Stimulated activated memory B cell treated with anti-CD40 and anti-IgM and Interleukin-4, amounts not matched to agents 10 μg/mL and 1 μg/mL and 100 μg/mL, for 72 hours (primary cell): ENCODE measurements around the gene STK24.

Source experiments
- ATAC-seq: fragments of 150-1000 bp; cut with Tn5 transposase; 2 replicates; pipeline ENCODE4 v1.10.0; 2021
- H3K27ac Mint-ChIP-seq: one replicate; pipeline ENCODE4 v1.8.0; 2022; ENCODE audit warnings: mild to moderate bottlenecking, mixed read lengths
- H3K27me3 Mint-ChIP-seq: one replicate; pipeline ENCODE4 v1.8.0; 2022; ENCODE audit warnings: mixed read lengths
- H3K36me3 Mint-ChIP-seq: one replicate; pipeline ENCODE4 v1.8.0; 2022; ENCODE audit warnings: mixed read lengths
- H3K4me1 Mint-ChIP-seq: one replicate; pipeline ENCODE4 v1.8.0; 2022; ENCODE audit warnings: mixed read lengths
- H3K4me3 Mint-ChIP-seq: one replicate; pipeline ENCODE4 v1.8.0; 2022; ENCODE audit warnings: mild to moderate bottlenecking, moderate library complexity, mixed read lengths
- H3K9me3 Mint-ChIP-seq: one replicate; pipeline ENCODE4 v1.8.0; 2022; ENCODE audit warnings: mixed read lengths

The STK24 gene

DNA sequence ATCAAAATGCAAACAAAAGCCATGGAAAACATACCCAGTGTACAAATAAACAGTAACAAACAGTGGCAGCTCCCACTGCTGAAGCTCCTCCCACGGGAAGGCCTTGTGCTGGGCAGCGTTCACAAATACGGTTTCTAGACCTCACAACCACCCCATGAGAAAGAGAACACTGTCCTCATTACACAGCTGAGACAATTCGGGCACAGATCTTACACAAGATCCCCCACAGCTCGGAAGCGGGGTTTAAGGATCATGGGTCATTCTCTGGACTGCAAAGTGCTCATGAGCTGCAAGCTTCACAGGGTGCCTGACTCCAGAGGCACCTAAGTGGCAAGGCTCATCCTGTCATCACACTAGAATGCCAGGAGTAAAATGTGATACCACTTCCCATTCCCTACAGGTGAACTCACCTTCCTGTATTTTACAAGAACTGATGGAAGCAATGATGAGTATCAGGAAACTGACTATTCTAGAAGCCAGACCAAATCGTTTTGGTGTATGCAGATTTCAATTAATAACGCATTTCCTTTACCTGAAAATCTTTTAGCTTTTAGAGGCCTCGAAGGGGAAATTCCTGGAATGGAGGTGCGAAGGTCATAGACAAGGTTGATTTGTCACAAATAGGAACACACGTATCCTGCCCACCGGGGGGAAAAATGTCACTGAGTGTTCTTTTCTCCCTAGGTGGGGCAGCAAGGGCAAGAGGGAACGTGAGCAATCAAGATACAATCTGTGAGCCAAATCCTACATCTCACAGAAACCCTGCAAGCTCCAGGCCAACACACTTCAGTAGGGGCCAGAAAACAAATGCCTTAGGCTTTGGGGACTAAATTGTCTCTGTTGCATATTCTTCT, 41.2 kb downstream of the STK24 start:
- H3K4me3 Mint-ChIP-seq = no peak overlapping the region
- no peaks in the 10 kb centered on the region for H3K27me3 Mint-ChIP-seq
- no peaks in the 10 kb centered on the region for H3K9me3 Mint-ChIP-seq
- H3K36me3 Mint-ChIP-seq = peaks cover 33% of the 10 kb centered on the region
- peak overlapping the region; percentile 73 for H3K27ac Mint-ChIP-seq
- H3K4me1 Mint-ChIP-seq = peaks cover 96% of the 10 kb centered on the region
- no peak for ATAC-seq

DNA sequence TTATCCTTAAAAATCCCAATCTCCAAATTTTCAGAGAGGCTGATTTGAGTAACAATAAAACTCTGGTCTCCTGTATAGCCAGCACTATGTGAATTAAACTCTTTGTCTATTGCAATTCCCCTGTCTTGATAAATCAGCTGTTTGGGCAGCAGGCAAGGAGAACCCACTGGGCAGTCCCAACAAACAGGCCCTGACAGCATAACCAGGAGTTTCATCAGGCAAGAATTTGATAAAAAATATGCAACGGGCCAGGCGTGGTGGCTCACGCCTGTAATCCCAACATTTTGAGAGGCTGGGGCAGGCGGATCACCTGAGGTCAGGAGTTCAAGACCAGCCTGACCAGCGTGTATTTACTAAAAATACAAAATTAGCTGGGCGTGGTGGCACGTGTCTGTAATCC, 42.1 kb downstream of the STK24 start:
- H3K9me3 Mint-ChIP-seq = no peaks in the 10 kb centered on the region
- H3K27ac Mint-ChIP-seq = peak overlapping the region; percentile 59
- ATAC-seq = no peak
- peaks cover 97% of the 10 kb centered on the region for H3K4me1 Mint-ChIP-seq
- no peak overlapping the region for H3K4me3 Mint-ChIP-seq
- H3K36me3 Mint-ChIP-seq = peaks cover 35% of the 10 kb centered on the region
- no peaks in the 10 kb centered on the region for H3K27me3 Mint-ChIP-seq

DNA sequence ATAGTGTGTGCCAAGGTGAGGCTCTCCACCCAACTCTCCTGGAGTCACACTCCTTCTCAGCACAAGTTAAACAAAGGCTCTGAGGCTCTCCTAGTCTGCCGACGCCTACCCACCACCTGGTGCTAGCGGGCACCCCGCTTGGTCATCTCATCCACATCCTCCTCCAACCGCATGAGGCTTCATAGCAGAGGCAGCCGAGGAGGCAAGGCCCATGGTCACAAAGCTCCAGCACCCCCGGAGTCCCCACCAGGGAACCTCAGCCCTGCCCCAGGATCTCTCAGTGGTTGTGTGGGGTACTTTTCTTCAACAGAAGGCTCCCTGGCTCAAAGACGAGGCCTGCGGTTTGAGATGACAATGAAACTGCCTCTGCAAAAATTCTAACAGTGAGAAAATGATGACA, 43.0 kb downstream of the STK24 start:
- peaks cover 97% of the 10 kb centered on the region for H3K4me1 Mint-ChIP-seq
- peak overlapping the region; percentile 59 for H3K27ac Mint-ChIP-seq
- no peak overlapping the region for H3K4me3 Mint-ChIP-seq
- no peaks in the 10 kb centered on the region for H3K27me3 Mint-ChIP-seq
- H3K9me3 Mint-ChIP-seq = no peaks in the 10 kb centered on the region
- peaks cover 29% of the 10 kb centered on the region for H3K36me3 Mint-ChIP-seq
- no peak for ATAC-seq

DNA sequence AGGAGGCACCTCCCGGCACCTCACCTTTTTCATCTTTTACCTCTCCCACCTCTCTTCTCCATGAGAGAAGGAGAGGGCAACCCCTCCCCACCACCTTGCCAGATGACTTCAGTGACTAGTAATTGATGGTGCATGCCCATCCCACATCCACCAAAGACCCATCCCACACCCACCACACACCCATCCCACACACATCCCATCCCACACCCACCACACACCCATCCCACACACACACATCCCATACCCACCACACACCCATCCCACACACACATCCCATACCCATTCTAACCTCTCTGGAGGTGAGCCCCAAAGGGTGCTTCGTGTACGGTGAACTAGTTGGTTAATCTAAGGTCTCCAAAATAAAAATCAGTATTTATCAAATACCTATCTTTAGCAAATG, 44.7 kb downstream of the STK24 start:
- H3K4me3 Mint-ChIP-seq = no peak overlapping the region
- no peaks in the 10 kb centered on the region for H3K27me3 Mint-ChIP-seq
- no peak overlapping the region for H3K27ac Mint-ChIP-seq
- peaks cover 20% of the 10 kb centered on the region for H3K36me3 Mint-ChIP-seq
- ATAC-seq = no peak
- H3K9me3 Mint-ChIP-seq = no peaks in the 10 kb centered on the region
- peaks cover 97% of the 10 kb centered on the region for H3K4me1 Mint-ChIP-seq

DNA sequence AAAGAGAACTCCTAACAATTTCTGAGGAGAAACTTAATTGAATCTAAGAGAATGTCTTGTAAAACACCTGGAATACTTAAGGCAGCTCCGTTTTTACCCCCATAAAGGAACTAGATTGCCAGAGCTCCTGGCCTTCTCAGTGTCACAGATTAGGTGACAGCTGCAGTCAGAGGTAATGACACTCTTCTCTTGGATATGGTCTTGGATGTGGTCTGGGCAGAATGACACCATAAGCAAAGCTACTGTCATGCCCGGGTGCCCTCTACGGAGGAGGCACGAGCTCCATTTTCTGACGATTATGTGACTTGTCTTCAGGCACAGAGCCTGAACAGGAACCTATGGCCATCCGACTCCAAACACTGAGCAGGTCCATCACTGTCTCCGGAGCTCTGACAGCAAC, 46.7 kb downstream of the STK24 start:
- Mint-ChIP-seq H3K27ac (peak overlapping the region; percentile 45), H3K4me3 (no peak overlapping the region), H3K9me3 (no peaks in the 10 kb centered on the region), H3K27me3 (no peaks in the 10 kb centered on the region), H3K4me1 (peaks cover 97% of the 10 kb centered on the region), H3K36me3 (peaks cover 11% of the 10 kb centered on the region)
- ATAC-seq = no peak

DNA sequence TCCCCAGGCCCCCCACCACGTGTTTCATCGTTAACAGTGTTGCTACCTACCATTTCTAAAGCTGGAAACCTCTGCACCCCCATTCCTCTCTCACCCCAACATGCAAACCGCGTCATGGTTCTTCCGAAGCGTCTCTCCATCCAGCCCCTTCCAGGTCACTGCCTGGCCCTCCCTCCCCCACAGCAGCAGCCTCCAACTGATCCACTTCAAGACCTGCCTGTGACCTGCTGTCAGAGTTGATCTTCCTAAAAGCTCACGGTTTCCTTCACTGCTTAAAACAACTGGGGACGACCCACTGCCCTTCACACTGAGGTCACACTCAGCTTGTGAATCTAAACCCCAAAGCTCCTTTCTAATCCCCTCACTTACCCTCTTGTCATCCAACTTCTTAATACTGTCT, 47.7 kb downstream of the STK24 start:
- Mint-ChIP-seq H3K27me3 (no peaks in the 10 kb centered on the region), H3K27ac (peak overlapping the region; percentile 45), H3K9me3 (no peaks in the 10 kb centered on the region), H3K4me1 (peaks cover 96% of the 10 kb centered on the region), H3K4me3 (no peak overlapping the region), H3K36me3 (peaks cover 11% of the 10 kb centered on the region)
- ATAC-seq = no peak

DNA sequence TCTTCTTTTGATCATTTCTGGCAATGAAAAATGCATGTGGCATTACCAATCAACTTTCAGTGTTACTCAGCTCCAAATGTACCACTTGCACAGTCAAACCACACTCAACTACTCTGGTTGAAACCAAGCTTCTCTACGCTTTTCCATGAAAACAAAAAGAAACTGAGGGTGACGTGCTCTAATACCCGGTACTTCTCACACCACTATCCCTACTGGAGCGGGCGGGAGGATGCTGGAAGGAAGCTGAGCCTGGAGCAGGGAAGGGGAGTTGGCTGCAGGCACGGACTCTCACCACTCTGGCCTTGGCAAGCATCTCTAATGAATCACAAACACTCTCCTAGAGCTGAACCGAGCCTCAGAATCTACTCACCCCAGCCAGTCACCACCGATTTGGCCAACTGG, 48.2 kb downstream of the STK24 start:
- no peaks in the 10 kb centered on the region for H3K27me3 Mint-ChIP-seq
- peak; percentile 34 for ATAC-seq
- peaks cover 7% of the 10 kb centered on the region for H3K36me3 Mint-ChIP-seq
- no peak overlapping the region for H3K4me3 Mint-ChIP-seq
- H3K9me3 Mint-ChIP-seq = no peaks in the 10 kb centered on the region
- H3K4me1 Mint-ChIP-seq = peaks cover 96% of the 10 kb centered on the region
- H3K27ac Mint-ChIP-seq = peak overlapping the region; percentile 45

DNA sequence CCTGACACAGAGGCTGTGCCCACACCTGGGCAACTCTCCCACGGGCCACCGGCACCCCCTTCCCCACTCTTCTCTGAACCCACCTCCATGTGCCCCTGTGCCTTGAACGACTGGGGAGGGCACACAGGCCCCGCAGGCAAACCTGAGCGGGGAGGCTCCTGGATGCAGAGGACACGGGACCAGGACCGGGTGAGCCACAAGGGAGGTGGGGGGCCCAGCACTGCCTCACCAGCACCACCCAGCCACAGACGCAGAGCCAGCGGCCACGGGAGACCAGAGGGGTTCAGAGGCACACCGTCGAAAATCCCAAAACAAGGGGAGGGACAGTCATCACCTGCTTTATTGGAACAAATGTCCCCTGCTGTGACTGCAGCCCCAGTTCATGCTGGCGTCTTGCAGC, 49.4 kb downstream of the STK24 start:
- no peaks in the 10 kb centered on the region for H3K27me3 Mint-ChIP-seq
- no peak overlapping the region for H3K4me3 Mint-ChIP-seq
- peaks cover 5% of the 10 kb centered on the region for H3K36me3 Mint-ChIP-seq
- peaks cover 99% of the 10 kb centered on the region for H3K4me1 Mint-ChIP-seq
- no peak for ATAC-seq
- peak overlapping the region; percentile 76 for H3K27ac Mint-ChIP-seq
- no peaks in the 10 kb centered on the region for H3K9me3 Mint-ChIP-seq

DNA sequence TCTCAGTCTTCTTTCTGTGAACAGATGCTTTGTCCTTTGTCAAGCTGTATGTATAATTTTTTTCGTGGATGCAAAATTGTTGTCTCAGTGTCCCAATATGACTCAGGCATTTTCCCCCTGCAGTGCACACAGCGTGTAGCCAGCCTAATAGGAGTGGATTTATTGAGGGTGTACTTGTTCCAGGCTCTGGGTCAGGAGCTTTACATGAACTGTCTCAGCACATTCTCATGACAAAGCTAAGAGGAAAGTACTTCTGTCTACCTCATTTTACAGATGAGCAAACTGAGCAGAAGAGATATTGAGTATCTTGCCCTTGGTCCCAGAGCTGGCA, 50.8 kb downstream of the STK24 start:
- H3K9me3 Mint-ChIP-seq = no peaks in the 10 kb centered on the region
- no peaks in the 10 kb centered on the region for H3K27me3 Mint-ChIP-seq
- ATAC-seq = peak; percentile 56
- H3K36me3 Mint-ChIP-seq = peaks cover 14% of the 10 kb centered on the region
- no peak overlapping the region for H3K4me3 Mint-ChIP-seq
- H3K4me1 Mint-ChIP-seq = peaks cover 99% of the 10 kb centered on the region
- H3K27ac Mint-ChIP-seq = peak overlapping the region; percentile 76

DNA sequence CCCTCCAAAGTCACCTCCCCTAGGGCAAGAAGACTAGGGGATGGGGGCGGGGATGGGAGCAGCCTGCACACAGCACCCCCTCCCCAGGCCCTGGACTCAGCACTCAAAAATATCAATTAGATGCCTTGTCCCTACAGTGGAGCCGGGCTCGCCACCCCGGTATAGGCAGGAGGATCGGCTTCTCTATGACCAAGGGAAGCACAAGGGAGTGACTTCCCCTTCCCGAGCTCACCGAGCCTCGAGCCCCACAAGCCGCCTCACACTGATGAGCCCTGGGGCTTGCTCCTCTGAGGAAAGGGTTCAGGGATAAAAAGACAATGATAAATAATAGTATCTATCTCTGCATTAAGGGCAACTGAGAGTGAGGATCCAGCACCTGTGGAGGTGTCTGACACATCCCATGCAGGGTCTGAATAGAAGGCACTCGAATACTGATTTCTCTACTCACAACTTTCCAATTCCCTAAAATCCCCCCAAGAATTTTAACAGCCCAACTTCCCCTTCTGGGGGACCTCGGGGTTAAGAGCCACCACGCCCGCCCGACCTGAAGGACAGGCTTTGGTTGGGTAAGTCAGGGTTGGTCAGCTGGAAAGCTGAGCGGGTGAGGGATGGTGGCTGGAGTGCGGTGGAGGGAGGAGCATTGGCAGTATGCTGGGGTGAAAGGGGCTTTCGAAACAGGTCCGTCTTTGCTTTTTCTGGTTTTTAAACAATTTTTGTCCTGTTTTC, 51.3 kb downstream of the STK24 start:
- peak; percentile 43 for ATAC-seq
- H3K27me3 Mint-ChIP-seq = no peaks in the 10 kb centered on the region
- peaks cover 99% of the 10 kb centered on the region for H3K4me1 Mint-ChIP-seq
- peak overlapping the region; percentile 76 for H3K27ac Mint-ChIP-seq
- H3K9me3 Mint-ChIP-seq = no peaks in the 10 kb centered on the region
- H3K4me3 Mint-ChIP-seq = peak overlapping the region; percentile 13
- H3K36me3 Mint-ChIP-seq = peaks cover 14% of the 10 kb centered on the region

DNA sequence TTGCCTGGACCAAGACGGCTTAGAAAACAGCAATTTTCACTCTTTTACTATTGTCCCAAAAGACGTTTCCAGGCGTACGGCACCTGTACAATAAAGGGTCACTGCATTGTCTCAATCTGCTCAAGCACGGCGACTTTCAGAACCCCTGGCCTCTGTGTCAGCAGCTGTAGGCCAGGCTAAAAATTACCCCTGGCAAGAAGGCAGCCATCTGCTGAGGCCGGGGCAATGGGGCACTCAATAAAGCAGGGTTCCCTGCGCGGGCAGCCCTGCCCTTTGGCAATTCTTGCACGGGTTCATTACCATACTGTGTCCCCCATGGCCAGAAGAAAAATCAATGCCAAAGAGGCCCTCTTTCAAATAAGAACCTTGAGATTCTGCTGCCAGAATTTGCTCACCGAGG, 52.1 kb downstream of the STK24 start:
- H3K4me1 Mint-ChIP-seq = peaks cover 99% of the 10 kb centered on the region
- no peaks in the 10 kb centered on the region for H3K27me3 Mint-ChIP-seq
- no peak overlapping the region for H3K4me3 Mint-ChIP-seq
- peaks cover 9% of the 10 kb centered on the region for H3K36me3 Mint-ChIP-seq
- peak overlapping the region; percentile 76 for H3K27ac Mint-ChIP-seq
- ATAC-seq = no peak
- H3K9me3 Mint-ChIP-seq = no peaks in the 10 kb centered on the region

DNA sequence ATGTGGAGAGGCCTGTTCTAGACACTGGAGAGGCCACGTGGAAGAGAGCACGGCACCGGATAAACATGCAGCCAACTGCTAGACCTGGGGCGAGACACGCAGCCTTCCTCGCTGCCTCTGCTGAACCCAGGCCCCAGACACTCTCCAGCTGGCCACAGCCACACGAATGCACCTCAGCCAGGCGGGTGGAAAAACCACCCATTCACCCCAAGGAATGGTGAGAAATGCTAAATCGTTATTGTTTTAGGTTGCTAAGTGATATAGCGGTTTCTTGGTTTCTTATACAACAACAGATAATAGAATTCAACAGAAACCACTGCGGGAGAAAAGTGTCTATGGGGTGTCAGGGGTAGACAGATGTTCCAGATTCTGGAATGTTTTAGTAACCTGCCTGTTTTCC, 52.5 kb downstream of the STK24 start:
- H3K27ac Mint-ChIP-seq = peak overlapping the region; percentile 76
- H3K4me3 Mint-ChIP-seq = no peak overlapping the region

DNA sequence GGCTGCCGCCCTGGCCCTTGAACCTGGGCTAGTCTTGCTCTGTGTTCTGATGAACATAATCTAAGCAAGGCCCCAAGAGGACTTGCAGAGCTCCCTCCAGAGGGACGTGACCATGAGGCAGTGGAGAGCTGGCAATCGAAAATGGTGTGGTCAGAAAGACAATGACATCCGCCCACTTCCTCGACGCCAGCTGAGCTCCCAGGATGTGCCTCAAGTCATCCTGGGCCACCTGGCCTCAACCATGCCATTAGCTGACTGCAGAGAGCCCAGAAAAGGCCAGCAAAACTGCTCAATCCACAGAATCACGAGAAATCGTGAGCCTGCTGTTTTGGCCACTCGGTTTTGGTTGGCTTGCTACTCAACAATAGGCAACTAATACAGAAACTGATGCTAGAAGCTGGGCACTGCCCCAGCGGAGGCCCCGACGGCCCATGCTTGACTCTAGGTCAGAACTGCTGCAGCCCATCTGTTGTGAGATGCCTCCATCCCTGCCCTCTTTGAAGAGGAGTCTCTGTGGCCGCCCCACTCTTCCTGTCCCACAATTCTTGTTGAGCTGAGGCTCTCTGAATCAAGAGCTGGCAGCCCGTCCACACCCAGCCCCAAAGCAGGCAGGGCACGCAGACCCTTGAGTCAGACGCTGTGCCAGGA, 53.3 kb downstream of the STK24 start:
- no peaks in the 10 kb centered on the region for H3K9me3 Mint-ChIP-seq
- H3K36me3 Mint-ChIP-seq = peaks cover 15% of the 10 kb centered on the region
- no peaks in the 10 kb centered on the region for H3K27me3 Mint-ChIP-seq
- peak; percentile 56 for ATAC-seq
- H3K4me1 Mint-ChIP-seq = peaks cover 97% of the 10 kb centered on the region
- H3K4me3 Mint-ChIP-seq = no peak overlapping the region
- H3K27ac Mint-ChIP-seq = peak overlapping the region; percentile 76

More for the DNA sequence above, 52.5 kb downstream of the STK24 start:
- ATAC-seq = no peak
- Mint-ChIP-seq H3K36me3 (peaks cover 11% of the 10 kb centered on the region), H3K9me3 (no peaks in the 10 kb centered on the region), H3K4me1 (peaks cover 99% of the 10 kb centered on the region), H3K27me3 (no peaks in the 10 kb centered on the region)

DNA sequence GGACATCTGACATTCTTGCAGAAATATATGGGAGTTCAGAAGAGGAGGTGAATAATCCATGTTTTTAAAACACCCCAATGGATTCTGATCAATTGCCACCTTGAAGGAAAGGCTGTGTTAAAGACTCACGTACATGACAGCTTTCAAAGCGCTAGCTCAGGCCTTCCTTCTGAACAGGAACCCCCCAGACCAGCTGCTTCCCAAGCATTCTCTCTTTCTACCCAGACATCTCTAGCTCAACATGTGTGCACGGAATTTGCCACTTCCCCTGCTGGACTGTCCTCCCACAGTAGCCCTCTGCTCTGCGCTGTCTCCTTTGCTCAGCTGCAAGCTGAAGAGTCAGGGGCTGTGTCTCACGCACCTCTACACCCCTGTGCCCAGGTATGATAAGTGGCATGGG, 54.5 kb downstream of the STK24 start:
- H3K9me3 Mint-ChIP-seq = no peaks in the 10 kb centered on the region
- peak overlapping the region; percentile 76 for H3K27ac Mint-ChIP-seq
- ATAC-seq = no peak
- peaks cover 21% of the 10 kb centered on the region for H3K36me3 Mint-ChIP-seq
- peaks cover 97% of the 10 kb centered on the region for H3K4me1 Mint-ChIP-seq
- H3K27me3 Mint-ChIP-seq = no peaks in the 10 kb centered on the region
- no peak overlapping the region for H3K4me3 Mint-ChIP-seq

DNA sequence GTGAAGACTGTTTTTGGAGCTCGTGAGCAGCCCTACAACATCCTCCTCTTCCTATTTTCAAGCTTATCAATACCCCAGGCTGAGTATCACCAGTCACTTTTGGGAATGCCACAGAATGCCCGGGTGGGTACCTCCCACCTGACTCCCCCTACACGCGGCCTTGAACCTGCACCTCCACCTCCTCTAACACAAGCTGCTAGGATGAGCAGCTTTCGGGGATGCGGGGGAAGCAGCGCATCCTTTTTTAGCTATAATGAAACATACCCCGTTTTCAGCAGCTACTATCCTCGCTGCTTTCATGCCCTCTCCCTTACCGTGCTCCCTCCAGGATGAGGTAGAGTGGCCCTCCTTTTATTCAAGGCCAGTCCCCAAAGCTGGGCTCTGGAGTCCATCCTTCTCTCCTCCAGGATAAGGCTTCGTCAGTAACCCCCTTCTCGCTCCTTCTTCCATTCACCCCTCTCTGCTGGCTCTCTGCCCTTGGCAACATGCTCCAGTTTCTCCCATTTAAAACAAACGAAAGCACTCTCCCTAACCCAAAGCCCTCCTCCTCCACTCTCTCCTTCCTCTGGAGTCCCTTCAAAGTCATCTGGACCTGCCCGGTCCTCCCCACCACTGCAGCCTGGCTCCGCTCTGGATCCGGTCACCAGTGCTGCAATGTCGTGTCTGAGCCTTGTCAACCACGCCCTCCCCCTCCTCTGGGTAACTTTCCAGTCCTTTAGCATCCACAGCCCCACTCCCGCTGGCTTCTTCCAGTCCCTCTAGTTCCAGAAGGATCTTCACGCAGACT, 55.3 kb downstream of the STK24 start:
- H3K9me3 Mint-ChIP-seq = no peaks in the 10 kb centered on the region
- H3K4me3 Mint-ChIP-seq = no peak overlapping the region
- peaks cover 22% of the 10 kb centered on the region for H3K36me3 Mint-ChIP-seq
- no peaks in the 10 kb centered on the region for H3K27me3 Mint-ChIP-seq
- peaks cover 94% of the 10 kb centered on the region for H3K4me1 Mint-ChIP-seq
- ATAC-seq = no peak
- H3K27ac Mint-ChIP-seq = peak overlapping the region; percentile 76
